Mesenchymal stem cell (in vitro differentiated cells and primary cell): Measurements from ENCODE around the gene SPDYE3.

Experiments
- DNase-seq: peaks from one replicate; pipeline ENCODE4 v3.0.0-alpha.2; 2013
- H2AFZ ChIP-seq: one replicate; pipeline ENCODE4 v1.6.1; 2013; ENCODE audit warnings: low read depth, mild to moderate bottlenecking, control low read depth, inconsistent platforms, low read length, moderate library complexity
- H2AK5ac ChIP-seq: 2 replicates; pipeline ENCODE4 v1.6.1; 2013; ENCODE audit warnings: low read length, moderate library complexity, mild to moderate bottlenecking, inconsistent platforms; ENCODE audit not compliant: severe bottlenecking
- H2BK120ac ChIP-seq: one replicate; pipeline ENCODE4 v1.6.1; 2013; ENCODE audit warnings: low read depth, mild to moderate bottlenecking, inconsistent platforms, low read length, moderate library complexity
- H2BK12ac ChIP-seq, 2 experiments: one replicate each; pipeline ENCODE4 v1.6.1; 2013; ENCODE audit warnings: inconsistent platforms in 2 of 2, low read length in 2 of 2, mild to moderate bottlenecking in 2 of 2, moderate library complexity in 2 of 2, control low read depth in 1 of 2
- H2BK15ac ChIP-seq: one replicate; pipeline ENCODE4 v1.6.1; 2013; ENCODE audit warnings: mild to moderate bottlenecking, low read depth, inconsistent platforms; ENCODE audit not compliant: poor library complexity, severe bottlenecking
- H2BK5ac ChIP-seq: 2 replicates; pipeline ENCODE4 v1.6.1; 2013; ENCODE audit warnings: low read depth, mild to moderate bottlenecking, low read length, control low read depth, inconsistent platforms; ENCODE audit not compliant: poor library complexity, severe bottlenecking
- H3K14ac ChIP-seq, 2 experiments: one replicate each; pipeline ENCODE4 v1.6.1; 2013; ENCODE audit warnings: inconsistent platforms in 2 of 2, low read length in 2 of 2, control low read depth in 1 of 2, mild to moderate bottlenecking in 1 of 2, moderate library complexity in 1 of 2
- H3K18ac ChIP-seq, 2 experiments: one replicate each; pipeline ENCODE4 v1.6.1; 2013; ENCODE audit warnings: inconsistent platforms in 2 of 2, low read length in 2 of 2, control low read depth in 1 of 2, low read depth in 1 of 2, mild to moderate bottlenecking in 1 of 2
- H3K23ac ChIP-seq, 2 experiments: one replicate each; pipeline ENCODE4 v1.6.1; 2013; ENCODE audit warnings: inconsistent platforms in 2 of 2, low read length in 2 of 2, mild to moderate bottlenecking in 2 of 2, moderate library complexity in 2 of 2, control low read depth in 1 of 2
- H3K27ac ChIP-seq: 2 replicates; pipeline ENCODE4 v1.5.1; 2013; ENCODE audit warnings: mild to moderate bottlenecking, moderate library complexity, low read length, control low read depth, inconsistent platforms; ENCODE audit not compliant: poor library complexity, severe bottlenecking
- H3K27me3 ChIP-seq, 2 experiments: 2 replicates each; pipeline versions ENCODE4 v1.6.1 to v1.7.0; 2013; ENCODE audit warnings: low read length in 2 of 2, mild to moderate bottlenecking in 2 of 2, moderate library complexity in 2 of 2, control low read depth in 1 of 2, inconsistent platforms in 1 of 2; ENCODE audit not compliant: control insufficient read depth in 1 of 2, insufficient read depth in 1 of 2
- H3K36me3 ChIP-seq, 2 experiments: 2 replicates each; pipeline versions ENCODE4 v1.6.1 to v1.7.0; 2013; ENCODE audit warnings: low read length in 2 of 2, control low read depth in 1 of 2, inconsistent platforms in 1 of 2, low read depth in 1 of 2, mild to moderate bottlenecking in 1 of 2; ENCODE audit not compliant: insufficient read depth in 2 of 2, control insufficient read depth in 1 of 2
- H3K4ac ChIP-seq, 2 experiments: one replicate each; pipeline ENCODE4 v1.6.1; 2013; ENCODE audit warnings: inconsistent platforms in 2 of 2, low read length in 2 of 2, mild to moderate bottlenecking in 2 of 2, moderate library complexity in 2 of 2, control low read depth in 1 of 2, low read depth in 1 of 2
- H3K4me1 ChIP-seq: 2 replicates; pipeline ENCODE4 v1.6.1; 2013; ENCODE audit warnings: low read depth, low read length, control low read depth; ENCODE audit not compliant: control insufficient read depth, insufficient read depth
- H3K4me2 ChIP-seq: 2 replicates; pipeline ENCODE4 v1.6.1; 2013; ENCODE audit warnings: low read length, mild to moderate bottlenecking, inconsistent platforms; ENCODE audit not compliant: poor library complexity, severe bottlenecking
- H3K4me3 ChIP-seq, 2 experiments: 2 replicates each; pipeline versions ENCODE4 v1.5.1 to v1.7.0; 2013; ENCODE audit warnings: low read length in 2 of 2, mild to moderate bottlenecking in 2 of 2, control low read depth in 1 of 2, low read depth in 1 of 2; ENCODE audit not compliant: insufficient read depth in 1 of 2
- H3K79me1 ChIP-seq: replicated peaks from 2 replicates; pipeline ENCODE4 v1.6.1; 2013; ENCODE audit warnings: mild to moderate bottlenecking, control low read depth, low read length, inconsistent platforms; ENCODE audit not compliant: poor library complexity, severe bottlenecking
- H3K9ac ChIP-seq: 2 replicates; pipeline ENCODE4 v1.7.0; 2013; ENCODE audit warnings: mild to moderate bottlenecking, low read length, moderate library complexity
- H3K9me3 ChIP-seq: 2 replicates; pipeline ENCODE4 v1.7.0; 2013; ENCODE audit warnings: mild to moderate bottlenecking, low read length; ENCODE audit not compliant: control insufficient read depth
- H4K8ac ChIP-seq: one replicate; pipeline ENCODE4 v1.6.1; 2013; ENCODE audit warnings: inconsistent platforms, mild to moderate bottlenecking, low read length, moderate library complexity
- H4K91ac ChIP-seq: one replicate; pipeline ENCODE4 v1.6.1; 2013; ENCODE audit warnings: mild to moderate bottlenecking, low read length, inconsistent platforms
- WGBS: methylation state at CpG from one replicate; pipeline ENCODE4 v1.1.7; 2013; ENCODE audit warnings: mixed read lengths; 5-methylcytosine and 5-hydroxymethylcytosine counted together

Gene SPDYE3

GRCh38 chr7:100356416-100357068, 49.0 kb downstream of the SPDYE3 start:
- Histone ChIP-seq H3K4me3 (no peak overlapping the region), H2BK15ac (no peak overlapping the region), H2BK120ac (no peak overlapping the region), H3K4ac (no peak overlapping the region), H3K4me2 (no peak overlapping the region), H3K36me3 (peaks cover 67 to 97% of the 10 kb centered on the region in 2 experiments), H3K79me1 (peaks cover 30% of the 10 kb centered on the region), H2BK12ac (no peak overlapping the region), H2BK5ac (no peak overlapping the region), H3K9me3 (no peaks in the 10 kb centered on the region), H3K23ac (no peak overlapping the region), H4K91ac (no peak overlapping the region), H2AK5ac (no peak overlapping the region), H2AFZ (no peak overlapping the region), H3K4me1 (peaks cover 15% of the 10 kb centered on the region), H3K14ac (no peak overlapping the region), H3K9ac (no peak overlapping the region), H4K8ac (no peak overlapping the region), H3K27me3 (no peaks in the 10 kb centered on the region), H3K18ac (no peak overlapping the region), H3K27ac (no peak overlapping the region)
- DNase-seq = no peak
- WGBS = 90% methylated on average over 8 of the region's 8 CpGs

- Histone ChIP-seq H2BK12ac (no peak overlapping the region), H2BK15ac (no peak overlapping the region), H2BK120ac (no peak overlapping the region), H3K23ac (no peak overlapping the region), H3K14ac (no peak overlapping the region), H2BK5ac (no peak overlapping the region), H2AK5ac (no peak overlapping the region), H3K79me1 (peaks cover 31% of the 10 kb centered on the region), H3K9me3 (no peaks in the 10 kb centered on the region), H3K4me3 (no peak overlapping the region), H3K36me3 (peaks cover 72 to 94% of the 10 kb centered on the region in 2 experiments), H3K18ac (no peak overlapping the region), H2AFZ (no peak overlapping the region), H3K27me3 (no peaks in the 10 kb centered on the region), H3K4ac (no peak overlapping the region), H3K27ac (no peak overlapping the region), H4K91ac (no peak overlapping the region), H3K4me2 (no peak overlapping the region), H3K4me1 (peaks cover 15% of the 10 kb centered on the region), H4K8ac (no peak overlapping the region), H3K9ac (no peak overlapping the region)
- WGBS = 98% methylated on average over 5 of the region's 6 CpGs
- no peak for DNase-seq
Observed at GRCh38 chr7:100357131-100357561, 49.6 kb downstream of the SPDYE3 start.

DNA sequence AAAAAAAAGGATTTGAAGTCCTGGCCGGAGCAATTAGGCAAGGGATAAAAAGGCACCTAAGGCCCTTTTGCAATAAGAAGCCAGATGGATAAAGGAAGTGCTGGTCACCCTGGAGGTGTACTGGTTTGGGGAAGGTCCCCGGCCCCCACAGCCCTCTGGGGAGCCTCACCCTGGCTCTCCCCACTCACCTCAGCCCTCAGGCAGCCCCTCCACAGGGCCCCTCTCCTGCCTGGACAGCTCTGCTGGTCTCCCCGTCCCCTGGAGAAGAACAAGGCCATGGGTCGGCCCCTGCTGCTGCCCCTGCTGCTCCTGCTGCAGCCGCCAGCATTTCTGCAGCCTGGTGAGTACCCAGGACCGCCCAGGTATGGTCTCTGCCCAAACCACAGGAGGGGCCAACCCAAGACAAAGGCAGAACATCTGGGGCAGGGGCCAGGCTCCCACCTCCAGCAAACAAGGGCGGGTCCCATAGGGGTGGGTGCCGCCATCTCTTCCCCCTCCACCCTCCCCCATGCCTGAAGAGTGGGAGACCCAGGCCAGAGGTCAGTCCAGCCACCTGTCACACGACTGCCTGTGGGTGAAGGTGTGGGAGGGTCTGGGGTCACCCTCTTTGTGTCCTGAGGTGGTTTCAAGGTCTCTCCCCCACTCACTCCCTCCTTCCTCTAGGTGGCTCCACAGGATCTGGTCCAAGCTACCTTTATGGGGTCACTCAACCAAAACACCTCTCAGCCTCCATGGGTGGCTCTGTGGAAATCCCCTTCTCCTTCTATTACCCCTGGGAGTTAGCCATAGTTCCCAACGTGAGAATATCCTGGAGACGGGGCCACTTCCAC, 50.7 kb downstream of the SPDYE3 start, which contains the start of gene PILRB:
Gene PILRB, plus strand, starts transcription at position 91 of the 830 bp plus-strand sequence. Its CDS starts 186 bp downstream, at position 277.
- H3K9ac ChIP-seq = no peak within 1 kb of the TSS
- DNase-seq = no peak
- no peak within 1 kb of the TSS for H3K27ac ChIP-seq
- no peak within 1 kb of the TSS for H2AK5ac ChIP-seq
- H3K79me1 ChIP-seq = peaks cover 27% of the 10 kb centered on the region
- H2BK15ac ChIP-seq = no peak within 1 kb of the TSS
- H2BK5ac ChIP-seq = no peak within 1 kb of the TSS
- peaks cover 15% of the 10 kb centered on the region for H3K4me1 ChIP-seq
- H2BK120ac ChIP-seq = no peak within 1 kb of the TSS
- no peaks in the 10 kb centered on the region for H3K27me3 ChIP-seq
- no peak within 1 kb of the TSS for H3K23ac ChIP-seq
- no peak within 1 kb of the TSS for H3K4me3 ChIP-seq
- no peak within 1 kb of the TSS for H3K4ac ChIP-seq
- 93% methylated on average over 7 of the region's 11 CpGs for WGBS
- H2AFZ ChIP-seq = no peak within 1 kb of the TSS
- no peak within 1 kb of the TSS for H3K14ac ChIP-seq
- H4K8ac ChIP-seq = peak within 1 kb of the TSS; percentile 14
- no peak within 1 kb of the TSS for H3K18ac ChIP-seq
- peaks cover 82 to 89% of the 10 kb centered on the region in 2 experiments for H3K36me3 ChIP-seq
- no peak within 1 kb of the TSS for H2BK12ac ChIP-seq
- H3K9me3 ChIP-seq = no peaks in the 10 kb centered on the region
- H4K91ac ChIP-seq = no peak within 1 kb of the TSS
- H3K4me2 ChIP-seq = no peak within 1 kb of the TSS

- Histone ChIP-seq H2BK12ac (no peak overlapping the region), H3K23ac (no peak overlapping the region), H2BK5ac (no peak overlapping the region), H3K14ac (no peak overlapping the region), H2AK5ac (no peak overlapping the region), H3K27ac (no peak overlapping the region), H2BK15ac (no peak overlapping the region), H3K4me1 (peaks cover 15% of the 10 kb centered on the region), H3K79me1 (peaks cover 23% of the 10 kb centered on the region), H4K91ac (no peak overlapping the region), H3K4ac (no peak overlapping the region), H3K9ac (no peak overlapping the region), H3K27me3 (no peaks in the 10 kb centered on the region), H3K18ac (no peak overlapping the region), H2BK120ac (no peak overlapping the region), H4K8ac (no peak overlapping the region), H3K36me3 (peaks cover 78 to 83% of the 10 kb centered on the region in 2 experiments), H3K9me3 (no peaks in the 10 kb centered on the region), H2AFZ (no peak overlapping the region), H3K4me2 (no peak overlapping the region), H3K4me3 (no peak overlapping the region)
- no peak for DNase-seq
- WGBS = 98% methylated on average over 8 of the region's 8 CpGs
Observed at GRCh38 chr7:100358857-100359212, 51.3 kb downstream of the SPDYE3 start.
